Activated effector memory CD4-positive, alpha-beta T cell treated with Interleukin-2 at 50 U/mL for 16 hours (primary cell): ENCODE results near the gene TSPAN9.

ENCODE experiments used
- DNase-seq: peaks from one replicate; pipeline ENCODE4 v3.0.0-alpha.2; 2020

Gene TSPAN9

DNA sequence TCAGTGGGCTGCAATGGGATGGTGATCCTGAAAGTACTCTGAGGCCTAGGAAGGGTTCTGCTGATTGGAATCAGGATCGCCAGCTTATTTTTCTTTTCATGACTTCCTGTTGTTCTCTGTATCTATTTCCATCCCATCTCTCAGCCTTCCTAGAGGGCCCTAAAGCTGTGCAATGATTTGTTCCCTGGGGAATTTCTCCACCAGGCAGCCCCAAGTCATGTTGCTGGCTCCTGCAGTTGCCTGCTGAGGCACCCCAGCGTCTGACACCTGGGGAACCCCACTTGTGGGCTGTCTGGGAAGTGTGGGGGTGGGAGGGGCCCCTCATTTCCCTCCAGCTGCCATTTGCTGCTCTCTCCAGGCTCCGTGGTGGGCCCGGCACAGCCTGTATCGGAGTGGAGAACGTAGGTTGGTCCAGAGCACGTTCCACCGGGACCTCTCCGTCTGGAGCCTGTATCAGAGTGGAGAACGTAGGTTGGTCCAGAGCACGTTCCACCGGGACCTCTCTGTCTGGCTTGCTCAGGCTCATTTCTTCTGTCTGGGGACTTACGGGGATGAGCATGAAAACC lies 138.3 kb downstream of the TSPAN9 start:
- no peak for DNase-seq

DNA sequence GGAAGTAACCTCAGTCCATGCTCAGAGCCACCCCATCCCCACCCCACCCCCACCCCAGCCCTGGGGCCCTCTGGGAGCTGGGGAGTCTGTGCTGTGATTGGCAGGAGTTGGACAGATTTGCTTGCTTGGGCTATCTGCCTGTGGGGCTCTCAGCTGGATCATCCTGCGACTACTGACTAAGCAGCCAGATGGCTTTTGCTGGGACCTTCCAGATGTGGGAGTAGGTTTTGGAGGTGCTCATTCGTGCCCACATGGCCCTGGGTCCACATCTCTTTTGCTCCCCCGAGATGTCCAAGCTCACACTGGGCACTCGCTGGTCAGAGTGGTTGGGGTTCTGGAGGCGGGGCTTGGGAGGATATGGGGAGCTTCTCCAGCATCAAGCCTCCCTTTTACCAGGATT lies 138.9 kb downstream of the TSPAN9 start:
- DNase-seq: no peak

DNA sequence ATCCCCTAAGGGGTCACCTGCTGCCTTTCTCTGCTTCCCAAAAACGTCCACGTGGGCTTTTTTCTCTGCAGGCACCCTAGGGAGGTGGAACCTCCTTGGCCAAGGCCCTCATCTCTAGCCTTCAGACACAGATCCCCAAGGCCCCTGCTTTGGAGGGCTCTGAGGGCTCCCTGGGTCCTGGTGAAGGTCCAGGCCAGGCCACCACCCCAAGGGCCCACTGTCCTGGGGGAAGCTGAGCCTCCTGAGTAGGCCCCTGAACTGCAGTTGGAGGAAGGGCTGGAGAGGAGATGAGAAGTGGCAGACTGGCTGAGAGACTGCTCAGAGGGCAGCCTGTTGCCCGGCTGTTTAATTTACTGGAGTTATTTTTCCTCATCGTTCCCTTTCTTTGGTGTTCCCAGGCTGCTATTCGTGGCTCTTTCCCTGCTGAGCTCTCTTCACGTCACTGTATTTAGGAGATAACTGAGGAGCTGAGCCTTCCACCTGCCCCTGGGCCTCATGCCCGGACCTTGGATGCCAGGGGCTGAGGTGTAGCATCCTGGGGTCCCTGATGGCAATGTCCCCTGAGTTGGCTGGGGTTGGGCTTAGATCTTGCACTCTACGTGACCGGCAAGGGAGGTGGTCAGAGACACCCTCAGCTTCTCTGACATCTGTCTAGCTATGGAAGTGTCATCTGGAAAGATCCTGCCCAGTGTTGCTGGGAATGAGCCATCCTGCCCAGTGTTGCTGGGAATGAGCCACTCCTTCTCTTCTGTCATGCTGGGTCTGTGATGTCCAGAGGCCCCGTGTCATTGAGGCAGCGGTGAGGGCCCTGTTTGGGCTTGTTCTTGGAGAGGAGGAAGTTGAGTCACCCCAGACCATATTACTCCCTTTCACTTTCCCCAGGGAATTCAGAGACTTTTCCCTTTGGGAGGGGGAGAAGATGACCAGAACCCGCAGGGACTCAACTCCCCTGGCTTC lies 139.8 kb downstream of the TSPAN9 start:
- DNase-seq: no peak

DNA sequence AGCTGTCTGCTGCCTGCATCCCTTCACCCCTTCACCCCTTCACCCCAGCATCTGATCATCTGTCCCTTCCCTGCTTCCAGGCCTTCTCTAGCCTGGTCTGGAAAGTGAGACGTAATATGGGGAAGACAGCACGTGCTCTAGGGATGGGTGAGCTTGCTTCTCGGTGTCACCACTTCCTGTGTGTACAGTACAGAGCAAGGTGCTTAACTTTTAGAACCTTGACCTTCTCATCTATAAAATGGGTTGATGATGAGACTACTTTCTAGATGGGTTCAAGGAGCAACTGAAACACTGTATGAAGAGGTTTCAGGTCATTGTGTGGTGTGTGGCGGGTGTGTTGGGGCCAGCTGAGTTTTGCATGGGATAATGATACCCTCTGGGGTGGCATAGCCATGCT lies 140.5 kb downstream of the TSPAN9 start:
- no peak for DNase-seq

DNA sequence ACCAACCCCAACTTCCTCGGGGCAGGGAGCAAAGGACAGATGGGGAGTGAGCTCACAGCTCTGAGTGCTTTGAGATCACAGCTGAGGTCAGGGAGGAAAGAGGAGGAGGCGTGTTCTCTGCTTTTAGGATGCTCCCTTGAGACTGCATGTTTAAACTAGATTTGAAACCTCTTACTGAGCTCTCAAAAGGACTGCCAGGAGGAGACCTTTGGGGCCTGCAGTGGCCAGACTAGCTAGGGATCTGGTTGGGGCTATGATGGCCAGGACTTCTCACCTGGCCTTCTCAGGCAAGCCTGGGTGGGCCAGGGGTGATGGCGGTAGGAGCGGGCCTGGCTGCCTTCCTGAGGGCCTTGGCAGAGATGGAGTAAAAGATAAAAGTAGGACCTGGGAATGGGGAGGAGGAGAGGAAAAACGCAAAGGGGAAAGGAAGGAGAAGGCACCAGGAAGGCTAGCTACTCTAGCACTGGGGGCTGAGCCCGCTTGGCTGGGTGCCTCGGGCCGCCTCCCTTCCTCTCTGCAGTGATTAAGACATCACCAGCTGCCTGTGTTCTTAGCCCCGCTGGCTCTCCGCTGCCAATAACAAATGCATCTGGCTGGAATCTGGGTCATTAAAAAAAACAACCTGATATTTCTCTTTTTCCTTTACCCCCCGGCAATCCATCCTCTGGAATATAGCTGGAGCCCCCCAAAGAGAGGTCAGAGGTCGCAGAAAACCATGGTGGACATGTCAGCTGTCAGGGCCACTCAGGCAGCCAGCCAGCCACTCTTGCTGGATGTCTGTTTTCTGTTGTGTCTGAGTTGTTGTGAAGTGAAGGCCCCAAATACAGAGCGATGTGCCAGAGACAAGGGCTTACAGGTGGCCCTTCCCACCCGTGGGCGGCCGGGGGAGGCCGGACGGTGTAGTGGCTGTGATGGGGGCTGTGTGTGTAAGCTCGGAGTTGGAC lies 141.3 kb downstream of the TSPAN9 start:
- DNase-seq: no peak

DNA sequence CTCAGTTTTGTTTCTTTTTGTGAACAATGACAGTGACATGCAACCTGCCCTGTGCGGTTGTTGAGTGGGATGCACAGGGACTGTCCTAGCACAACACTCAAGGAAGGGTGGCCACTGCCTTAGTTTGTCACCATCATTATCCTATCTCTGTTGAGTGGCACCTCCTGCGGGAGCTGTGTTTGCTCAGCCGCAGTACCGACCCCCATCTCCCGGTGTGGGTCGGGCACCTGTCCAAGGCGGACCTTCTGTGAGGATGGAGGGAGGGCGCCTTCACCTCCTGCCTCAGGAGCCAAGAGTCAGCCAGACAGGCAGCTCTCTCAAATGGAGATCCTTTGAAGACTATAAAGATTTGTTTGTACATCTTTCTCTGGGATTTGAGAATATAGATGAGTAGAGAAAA lies 142.1 kb downstream of the TSPAN9 start:
- DNase-seq: no peak

DNA sequence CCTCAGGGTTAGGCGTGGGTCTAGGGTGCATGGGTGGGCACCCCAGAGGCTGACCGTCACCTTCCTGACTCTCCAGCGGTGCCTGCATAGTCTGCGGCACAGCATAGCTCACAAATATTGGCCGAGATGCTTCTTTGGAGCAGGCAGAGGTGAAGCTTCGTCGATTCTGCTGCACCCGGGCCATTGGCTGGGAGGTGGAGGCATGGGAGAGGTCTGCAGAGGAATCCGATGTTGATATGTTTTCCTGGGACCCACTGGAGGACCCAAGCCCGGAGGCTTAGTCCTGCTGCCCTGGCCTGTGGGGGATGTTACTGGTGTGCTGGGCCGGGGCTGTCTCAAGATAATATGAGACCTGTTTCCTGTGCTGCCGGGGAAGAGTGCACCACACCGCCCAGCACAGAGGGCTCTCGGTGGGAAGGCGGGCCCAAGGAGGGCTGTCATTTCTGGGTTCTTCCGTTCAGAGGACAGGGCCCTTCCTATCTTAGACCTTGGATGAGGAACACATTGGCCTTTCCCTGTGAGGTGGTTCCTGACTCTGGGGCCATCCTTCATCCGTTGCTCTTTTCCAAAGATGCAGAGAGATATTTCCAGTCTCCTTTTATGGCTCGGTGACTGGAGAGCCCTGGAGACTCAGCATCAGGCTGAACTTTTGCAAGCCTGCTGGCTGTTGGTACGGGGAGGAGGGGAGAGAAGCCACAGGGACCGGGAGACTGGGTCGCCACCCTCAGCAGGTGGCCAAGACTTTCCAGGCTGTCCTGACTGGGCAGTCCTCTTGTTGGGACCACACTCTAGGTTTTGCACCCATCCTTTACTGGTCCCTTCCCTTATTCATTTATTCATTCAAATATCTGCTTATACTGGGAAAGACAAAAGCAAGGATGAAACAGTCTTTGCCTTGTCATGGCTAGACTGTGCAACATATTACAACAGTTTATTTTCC lies 143.5 kb downstream of the TSPAN9 start:
- DNase-seq: no peak

DNA sequence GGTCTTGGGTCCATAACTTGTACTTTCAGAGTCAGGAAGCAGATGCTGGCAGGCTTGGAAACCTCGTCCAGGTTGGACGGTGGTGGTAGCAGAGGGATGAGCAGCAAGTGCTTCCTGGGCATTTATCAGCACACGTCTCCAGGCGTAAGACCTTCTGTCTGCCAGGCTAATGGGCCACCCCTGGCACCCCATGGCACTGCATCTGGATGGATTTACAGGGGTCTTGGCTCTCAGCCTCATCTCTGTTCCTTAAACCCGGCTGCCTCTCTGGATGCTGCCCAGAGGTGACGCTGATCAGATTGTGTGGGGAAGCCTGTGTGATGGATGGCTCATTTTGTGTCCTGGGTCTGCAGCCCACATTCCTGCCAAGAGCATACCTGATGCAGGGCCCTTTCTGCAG lies 145.1 kb downstream of the TSPAN9 start:
- DNase-seq: no peak

DNA sequence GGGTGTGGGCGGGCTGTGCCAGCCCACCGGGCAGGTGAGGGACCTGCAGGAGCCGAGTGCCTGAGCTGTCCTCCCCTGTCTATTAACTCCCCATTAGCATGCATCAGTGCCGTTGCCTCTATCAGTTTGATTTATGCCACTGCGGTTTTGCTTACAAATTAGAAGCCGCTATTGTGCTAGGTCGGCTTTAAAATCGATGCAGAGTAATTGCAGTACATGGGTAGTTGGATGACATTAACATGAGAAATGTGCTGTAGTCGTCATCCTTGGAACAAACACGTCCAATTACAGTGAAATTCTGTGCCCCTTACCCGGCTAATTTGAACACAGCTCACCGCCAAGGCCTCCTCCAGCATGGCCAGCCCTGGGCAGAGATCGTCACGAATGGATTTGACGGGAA lies 145.8 kb downstream of the TSPAN9 start:
- DNase-seq: no peak

DNA sequence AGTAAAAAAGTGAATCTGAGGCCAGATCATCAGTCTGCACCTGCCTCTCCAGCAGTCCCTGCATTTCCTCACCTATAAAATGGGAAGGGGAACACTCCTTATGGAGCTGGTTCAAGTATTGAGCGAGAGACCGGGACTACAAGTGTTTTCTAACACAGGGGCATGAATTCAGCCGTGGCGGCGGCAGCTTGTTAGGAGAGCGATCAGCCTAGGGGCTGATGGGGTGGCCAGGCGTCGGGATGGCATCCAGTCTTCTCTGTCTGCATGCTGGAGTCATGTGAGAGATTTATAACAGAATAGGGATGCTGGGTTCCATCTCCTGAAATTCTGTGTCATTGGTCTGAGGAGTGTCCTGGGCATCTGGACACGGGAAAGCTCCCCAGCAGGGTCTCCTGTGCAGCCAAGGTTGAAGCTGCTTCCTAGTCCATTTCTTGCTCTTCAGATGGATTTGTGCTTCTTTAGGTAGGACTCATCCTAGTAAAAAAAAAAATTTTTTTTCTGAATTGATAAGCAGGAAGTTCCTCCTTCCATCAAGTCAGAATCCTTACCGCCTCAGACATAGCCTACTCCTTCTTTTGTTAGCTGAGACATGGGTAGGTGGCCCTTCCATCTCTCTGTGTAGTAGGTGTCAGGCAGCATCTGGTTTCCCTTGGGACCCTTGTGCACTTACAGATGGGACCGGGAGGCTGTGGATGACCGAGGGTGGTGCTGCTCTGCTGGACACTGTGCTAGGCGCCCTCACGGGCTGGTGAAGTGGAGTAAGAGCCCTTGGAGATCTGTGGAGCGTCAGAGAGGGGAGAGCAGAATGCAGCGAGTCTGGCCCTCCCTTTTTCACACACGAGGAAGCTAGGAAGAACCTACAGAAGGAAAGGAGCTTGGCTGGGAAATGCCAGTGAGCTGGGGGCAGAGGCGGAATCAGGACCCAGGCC lies 146.7 kb downstream of the TSPAN9 start:
- DNase-seq: no peak

DNA sequence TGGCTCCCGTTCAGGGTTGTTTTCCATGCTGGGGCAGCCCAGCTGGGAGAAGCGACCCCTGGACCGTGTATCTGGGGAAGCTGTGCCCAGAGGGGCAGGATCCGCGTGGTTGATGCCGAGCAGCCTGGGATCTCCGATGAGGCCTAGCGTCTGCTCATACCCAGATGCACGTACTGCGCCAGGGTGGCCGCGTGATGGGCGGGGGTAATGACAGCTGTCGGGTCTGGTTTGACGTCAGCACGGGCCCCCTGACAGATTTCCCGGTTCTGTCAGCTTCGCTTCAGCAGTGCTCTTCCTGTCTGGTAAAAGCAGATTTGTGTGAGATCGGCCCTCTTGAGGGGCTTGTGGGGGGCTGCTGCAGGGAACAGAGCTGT lies 147.3 kb downstream of the TSPAN9 start:
- no peak for DNase-seq

DNA sequence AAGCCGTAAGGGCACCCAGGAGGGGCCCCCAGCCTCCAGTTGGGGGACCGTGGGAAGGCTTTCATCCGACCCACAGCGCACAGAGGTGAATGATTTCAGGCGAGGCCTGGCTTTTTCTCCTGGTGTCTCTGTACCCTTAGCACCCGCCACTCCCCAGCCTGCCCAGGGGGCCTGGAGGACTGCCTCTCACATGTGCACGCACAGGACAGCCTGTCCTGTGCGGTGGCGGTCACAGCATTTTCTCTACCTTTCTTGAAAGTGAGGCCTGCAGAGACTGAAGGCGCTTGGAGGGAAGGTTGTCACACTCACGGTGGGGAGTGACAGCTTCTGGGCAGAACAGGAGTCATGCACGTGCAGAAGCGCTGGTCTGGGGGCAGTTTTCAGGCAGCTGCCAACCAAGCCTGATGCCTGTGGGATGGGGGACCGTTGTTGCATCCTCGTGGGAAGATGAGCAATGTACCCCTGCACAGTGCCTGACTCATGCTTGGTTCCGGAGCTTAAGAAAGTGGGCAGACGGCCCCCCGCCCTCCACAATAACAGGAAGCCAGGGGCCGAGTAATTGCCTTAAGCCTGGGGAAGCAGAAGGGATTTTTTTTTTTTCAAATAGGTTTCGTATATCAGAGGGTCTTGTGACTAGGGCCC lies 148.1 kb downstream of the TSPAN9 start:
- DNase-seq: no peak

DNA sequence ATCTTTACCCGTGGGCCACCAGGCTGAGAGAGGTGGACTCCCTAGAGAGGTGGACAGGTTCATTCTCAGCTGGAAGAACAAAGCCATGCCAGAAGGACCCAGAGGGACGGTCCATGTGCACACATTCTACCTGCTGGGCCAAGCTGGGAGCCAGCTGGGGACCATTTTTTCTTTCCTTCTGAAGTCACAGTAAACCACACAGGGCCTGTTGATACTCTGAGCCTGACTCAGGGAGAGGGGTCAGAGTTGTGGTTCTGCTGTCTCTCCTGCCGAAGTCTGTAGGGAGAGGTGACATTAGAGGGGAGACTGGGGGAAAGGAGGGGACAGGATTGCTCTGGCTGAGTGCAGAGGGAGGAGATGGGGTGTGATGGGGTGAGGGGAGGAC lies 148.6 kb downstream of the TSPAN9 start:
- DNase-seq: no peak

DNA sequence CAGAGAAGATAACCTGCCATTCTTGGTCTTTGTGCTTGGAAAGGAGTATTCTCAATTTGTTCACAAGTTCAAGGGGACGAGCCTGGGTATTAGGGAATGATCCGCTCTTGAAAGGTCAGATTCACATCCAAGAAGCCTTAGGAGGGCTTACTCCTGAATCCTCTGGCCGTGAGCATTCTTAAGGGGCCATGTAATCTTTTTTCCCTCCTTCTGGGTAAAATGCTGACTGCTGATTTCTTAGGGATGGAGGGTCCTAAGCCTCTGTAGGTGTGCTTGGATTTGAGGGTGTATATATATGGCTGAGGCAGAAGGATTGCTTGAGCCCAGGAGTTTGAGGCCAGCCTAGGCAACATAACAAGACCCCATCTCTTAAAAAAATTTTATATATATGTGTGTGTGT lies 149.1 kb downstream of the TSPAN9 start:
- DNase-seq: no peak

DNA sequence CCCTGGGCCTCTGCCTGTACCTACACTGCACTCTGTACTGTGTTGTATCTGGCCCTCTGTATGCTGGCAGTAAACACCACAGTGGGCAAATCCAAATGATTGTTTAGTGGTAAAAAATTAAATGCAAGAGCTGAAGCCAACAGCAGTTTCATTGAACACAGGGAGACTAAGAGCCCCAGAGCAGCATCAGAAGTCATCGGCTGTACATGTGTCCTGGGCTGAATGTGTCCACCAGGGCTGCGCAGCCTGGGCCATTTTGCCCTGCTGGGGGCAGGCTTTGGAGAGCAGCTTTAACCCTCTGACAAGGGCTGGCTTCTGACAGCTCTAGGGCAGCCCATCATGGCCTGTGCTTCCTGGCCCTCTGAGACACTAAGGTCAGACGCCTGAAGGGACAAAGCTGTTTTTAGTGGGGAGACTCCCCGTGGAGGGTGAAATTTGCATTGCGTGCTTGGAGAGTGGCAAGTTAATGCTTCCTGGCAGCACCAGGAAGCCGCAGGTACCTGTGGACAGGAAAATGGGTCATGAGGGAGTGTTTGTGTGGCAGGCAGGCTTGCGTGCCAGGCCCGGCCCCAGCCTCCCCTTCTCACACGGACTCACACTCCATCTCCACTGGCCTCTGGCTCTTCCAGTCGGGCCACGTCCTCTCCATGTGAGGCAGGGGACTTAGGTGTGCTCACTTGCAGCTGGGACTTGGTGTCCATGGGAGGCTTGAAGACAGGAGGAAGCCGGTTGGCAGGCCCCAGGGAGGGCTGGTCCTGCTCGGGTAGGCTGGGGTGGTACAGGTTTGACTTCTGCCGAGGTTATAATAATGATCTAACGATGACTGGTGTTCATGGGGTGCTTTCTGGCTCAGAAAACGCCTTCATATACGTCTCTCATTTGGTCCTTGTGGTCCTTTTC lies 150.1 kb downstream of the TSPAN9 start:
- DNase-seq: no peak

DNA sequence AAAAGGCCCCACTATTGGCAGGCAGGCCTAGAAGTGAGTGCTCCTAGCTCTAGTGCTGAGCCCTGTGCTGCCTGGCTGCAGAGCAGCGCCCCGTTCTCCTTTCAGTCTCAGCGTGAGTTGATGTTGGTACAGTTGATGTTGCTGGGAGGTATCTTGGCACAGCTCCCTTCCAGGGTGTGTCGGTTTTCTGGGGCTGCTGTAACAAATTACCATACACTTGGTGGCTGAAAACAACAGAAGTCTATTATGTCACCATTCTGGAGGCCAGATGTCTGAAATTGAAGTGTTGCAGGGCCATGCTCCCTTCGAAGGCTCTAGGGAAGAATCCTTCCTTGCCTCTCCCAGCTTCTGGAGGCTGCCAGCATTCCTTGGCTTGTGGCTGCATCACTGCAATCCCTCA lies 151.4 kb downstream of the TSPAN9 start:
- no peak for DNase-seq

DNA sequence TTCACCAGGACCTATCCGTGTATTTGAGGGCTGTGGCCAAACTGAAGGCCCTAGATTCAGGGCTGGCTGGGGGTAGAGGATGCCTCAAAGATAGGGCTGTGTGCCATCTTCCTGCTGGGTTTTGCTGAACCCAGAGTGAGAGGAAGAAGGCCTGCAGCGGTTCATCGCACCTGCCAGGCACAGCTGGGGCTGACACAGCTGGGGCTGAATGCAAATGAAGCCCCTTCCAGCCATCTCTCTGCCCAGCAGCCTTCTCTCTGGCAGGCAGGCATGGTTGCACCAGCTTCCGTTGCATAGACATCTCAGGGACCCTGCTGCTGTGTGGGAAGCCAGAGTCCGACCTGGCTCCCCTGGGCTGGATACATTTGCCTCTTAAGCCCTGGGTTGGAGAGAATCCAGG lies 152.4 kb downstream of the TSPAN9 start:
- DNase-seq: no peak

DNA sequence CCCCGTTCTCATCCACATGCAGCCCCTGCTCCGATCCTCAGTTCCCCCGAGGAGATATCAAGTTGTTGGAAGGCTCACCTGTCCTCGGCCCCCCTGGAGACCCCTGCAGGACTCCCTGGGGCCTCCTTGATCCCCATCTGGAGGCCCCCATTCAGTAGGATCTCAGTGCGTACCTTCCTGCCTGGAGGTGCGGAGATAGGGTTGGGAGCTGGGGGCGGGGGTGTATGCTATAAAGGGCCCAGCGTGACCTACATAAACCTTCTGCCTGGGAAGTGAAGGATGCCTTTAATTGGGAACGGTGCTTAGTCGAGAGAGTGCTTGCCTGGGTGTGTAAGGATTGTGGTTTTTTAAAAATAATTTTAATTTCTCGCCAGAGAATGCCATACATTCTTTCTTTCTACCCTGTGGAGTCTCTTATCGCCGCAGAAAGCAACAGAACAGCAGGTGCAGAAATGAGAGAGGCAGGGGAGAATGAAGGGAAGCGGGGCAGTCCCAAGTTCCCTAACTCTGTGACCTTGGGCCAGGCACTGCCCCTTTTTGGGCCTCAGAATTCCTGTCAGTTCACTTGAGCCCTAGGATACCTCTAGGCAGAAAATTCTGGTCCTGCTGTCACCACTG lies 153.7 kb downstream of the TSPAN9 start:
- DNase-seq: no peak

DNA sequence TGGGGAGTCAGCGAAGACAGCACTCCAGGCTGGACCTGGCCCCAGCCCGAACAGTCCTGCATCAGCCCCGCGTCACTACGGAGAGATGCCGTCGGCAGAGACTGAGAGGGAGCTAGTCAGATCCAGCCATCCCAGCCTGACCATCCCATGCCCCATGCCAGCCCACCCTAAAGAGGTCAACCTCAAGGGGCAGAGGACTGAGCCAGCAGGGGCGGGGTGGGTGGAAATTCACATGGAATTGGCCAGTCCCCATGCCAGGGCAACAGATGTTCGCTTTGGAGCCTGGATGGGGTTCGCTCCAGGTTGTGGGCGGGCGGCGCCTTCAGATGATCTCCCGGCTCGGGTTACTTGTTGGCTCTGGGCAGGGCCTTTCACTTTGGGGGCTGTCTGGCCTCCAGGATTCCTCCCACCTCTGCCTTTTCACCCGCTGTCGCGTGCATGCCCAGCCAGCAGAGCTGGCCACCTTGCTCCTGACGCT lies 154.3 kb downstream of the TSPAN9 start:
- no peak for DNase-seq
